Fibroblast of gingiva (primary cell): ENCODE results near the gene CCL26.
"Not testable (repeated sequence)": the region's sequence is repeated elsewhere in the genome, so short reads cannot be mapped to it uniquely, and the experiment has no call there.

Experiments used
- DNase-seq: peaks from one replicate; pipeline ENCODE4 v3.0.0-alpha.2; 2011; ENCODE audit warnings: low read depth

The CCL26 gene

DNA sequence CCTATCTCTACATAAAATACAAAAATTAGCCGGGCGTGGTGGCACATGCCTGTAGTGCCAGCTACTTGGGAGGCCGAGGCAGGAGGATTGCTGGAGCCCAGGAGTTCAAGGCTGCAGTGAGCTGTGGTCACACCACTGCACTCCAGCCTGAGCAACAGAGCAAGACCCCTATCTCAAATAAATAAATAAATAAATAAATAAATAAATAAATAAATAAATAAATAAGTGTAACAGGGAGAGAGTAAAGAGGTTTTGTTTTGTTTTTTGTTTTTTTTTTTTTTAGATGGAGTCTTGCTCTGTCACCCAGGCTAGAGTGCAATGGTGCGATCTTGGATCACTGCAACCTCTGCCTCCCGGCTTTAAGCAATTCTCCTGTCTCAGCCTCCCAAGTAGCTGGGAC is 20.6 kb upstream of the CCL26 start:
- DNase-seq: not testable (repeated sequence)

DNA sequence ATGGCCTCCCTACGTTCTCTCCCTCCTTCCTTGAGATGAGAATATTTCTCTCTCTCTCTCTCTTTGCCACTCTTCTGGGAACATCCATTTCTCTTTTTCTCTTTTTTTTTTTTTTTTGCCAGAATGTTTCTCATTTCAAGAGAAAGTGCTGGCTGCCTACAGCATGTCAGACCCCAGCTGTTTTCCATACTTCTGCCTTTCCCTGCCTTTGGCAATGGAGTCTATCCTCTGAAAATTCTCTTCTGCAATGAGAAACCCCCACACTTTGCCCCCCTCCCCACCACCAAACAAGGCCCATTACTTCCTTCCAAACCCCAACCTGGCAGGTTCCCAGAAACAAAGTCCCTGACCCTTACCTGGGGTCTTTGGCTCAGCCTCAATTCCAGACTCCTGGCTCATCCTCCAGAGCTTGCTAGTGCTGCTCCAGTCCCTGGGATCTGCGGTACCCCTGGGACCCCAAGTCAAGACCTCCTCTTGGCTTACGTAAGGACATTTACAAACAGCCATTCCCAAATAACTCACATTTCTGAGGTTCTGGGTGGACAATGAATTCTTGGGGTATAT is 17.4 kb upstream of the CCL26 start:
- no peak for DNase-seq

DNA sequence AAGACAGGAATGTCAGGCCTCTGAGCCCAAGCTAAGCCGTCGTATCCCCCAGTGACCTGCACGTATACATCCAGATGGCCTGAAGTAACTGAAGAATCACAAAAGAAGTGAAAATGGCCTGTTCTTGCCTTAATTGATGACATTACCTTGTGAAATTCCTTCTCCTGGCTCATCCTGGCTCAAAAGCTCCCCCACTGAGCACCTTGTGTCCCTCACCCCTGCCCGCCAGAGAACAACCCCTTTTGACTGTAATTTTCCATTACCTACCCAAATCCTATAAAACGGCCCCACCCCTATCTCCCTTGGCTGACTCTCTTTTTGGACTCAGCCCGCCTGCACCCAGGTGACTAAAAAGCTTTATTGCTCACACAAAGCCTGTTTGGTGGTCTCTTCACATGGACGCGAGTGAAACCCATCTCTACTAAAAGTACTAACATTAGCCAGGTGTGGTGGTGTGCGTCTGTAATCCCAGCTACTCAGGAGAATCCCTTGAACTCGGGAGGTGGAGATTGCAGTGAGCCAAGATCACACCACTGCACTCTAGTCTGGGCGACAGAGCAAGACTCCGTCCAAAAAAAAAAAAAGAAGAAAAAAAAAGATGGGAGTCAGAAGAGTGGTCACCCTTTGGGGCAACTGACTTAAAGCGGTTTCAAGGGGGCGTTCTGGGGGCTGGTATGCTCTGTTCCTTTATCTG is 16.3 kb upstream of the CCL26 start:
- not testable (repeated sequence) for DNase-seq

DNA sequence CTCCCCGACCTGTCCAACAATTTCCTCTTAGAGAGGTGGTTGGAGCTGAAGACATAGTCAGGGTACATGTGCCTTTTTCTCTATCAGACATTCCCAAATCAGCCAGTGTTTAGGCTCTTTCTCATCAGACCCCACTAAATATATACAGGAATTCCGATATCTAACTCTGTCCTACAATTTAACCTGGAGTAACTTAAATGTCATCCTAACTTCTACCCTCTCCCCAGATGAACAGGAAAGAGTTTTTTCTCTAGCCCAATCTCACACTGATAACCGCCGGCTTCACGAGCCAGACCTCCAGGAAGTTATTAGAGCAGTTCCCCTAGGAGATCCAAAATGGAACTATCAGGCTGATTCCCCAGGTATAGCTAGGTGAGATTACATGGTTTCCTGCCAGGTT is 11.0 kb upstream of the CCL26 start:
- DNase-seq: not testable (repeated sequence)

DNA sequence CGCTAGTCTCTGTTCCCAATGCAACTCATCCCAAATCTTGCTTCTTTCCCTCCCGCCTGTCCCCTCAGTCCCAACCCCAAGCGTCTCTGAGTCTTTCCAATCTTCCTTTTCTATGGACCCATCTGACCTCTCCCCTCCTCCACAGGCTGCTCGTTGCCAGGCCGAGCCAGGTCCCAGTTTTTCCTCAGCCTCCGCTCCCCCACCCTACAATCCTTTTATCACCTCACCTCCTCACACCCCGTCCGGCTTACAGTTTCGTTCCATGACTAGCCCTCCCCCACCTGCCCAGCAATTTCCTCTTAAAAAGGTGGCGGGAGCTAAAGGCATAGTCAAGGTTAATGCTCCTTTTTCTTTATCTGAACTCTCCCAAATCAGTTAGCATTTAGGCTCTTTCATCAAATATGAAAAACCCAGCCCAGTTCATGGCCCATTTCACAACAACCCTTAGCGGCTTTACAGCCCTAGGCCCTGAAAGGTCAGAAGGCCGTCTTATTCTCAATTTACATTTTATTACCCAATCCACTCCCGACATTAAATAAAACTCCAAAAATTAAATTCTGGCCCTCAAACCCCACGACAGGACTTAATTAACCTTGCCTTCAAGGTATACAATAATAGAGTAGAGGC is 8.7 kb upstream of the CCL26 start:
- DNase-seq: not testable (repeated sequence)

DNA sequence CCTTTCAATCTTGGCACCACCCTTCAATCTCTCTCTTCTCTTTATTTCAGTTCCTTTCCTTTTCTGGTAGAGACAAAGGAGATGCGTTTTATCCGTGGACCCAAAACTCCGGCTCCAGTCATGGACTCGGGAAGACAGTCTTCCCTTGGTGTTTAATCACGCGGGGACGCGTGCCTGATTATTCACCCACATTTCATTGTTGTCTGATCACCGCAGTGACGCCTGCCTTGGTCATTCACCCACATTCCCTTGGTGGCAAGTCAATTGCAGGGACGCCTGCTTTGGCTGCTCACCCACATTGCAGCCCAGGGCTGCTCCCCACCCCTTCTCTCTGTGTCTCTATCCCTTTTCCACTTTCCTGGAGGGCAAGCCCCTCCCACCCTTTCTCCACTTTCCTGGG is 7.5 kb upstream of the CCL26 start:
- not testable (repeated sequence) for DNase-seq

DNA sequence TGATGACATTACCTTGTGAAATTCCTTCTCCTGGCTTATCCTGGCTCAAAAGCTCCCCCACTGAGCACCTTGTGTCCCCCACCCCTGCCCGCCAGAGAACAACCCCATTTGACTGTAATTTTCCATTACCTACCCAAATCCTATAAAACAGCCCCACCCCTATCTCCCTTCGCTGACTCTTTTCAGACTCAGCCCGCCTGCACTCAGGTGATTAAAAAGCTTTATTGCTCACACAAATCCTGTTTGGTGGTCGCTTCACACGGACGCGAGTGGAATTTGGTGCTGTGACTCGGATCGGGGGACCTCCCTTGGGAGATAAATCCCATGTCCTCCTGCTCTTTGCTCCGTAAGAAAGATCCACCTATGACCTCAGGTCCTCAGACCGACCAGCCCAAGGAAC is 7.0 kb upstream of the CCL26 start:
- not testable (repeated sequence) for DNase-seq

DNA sequence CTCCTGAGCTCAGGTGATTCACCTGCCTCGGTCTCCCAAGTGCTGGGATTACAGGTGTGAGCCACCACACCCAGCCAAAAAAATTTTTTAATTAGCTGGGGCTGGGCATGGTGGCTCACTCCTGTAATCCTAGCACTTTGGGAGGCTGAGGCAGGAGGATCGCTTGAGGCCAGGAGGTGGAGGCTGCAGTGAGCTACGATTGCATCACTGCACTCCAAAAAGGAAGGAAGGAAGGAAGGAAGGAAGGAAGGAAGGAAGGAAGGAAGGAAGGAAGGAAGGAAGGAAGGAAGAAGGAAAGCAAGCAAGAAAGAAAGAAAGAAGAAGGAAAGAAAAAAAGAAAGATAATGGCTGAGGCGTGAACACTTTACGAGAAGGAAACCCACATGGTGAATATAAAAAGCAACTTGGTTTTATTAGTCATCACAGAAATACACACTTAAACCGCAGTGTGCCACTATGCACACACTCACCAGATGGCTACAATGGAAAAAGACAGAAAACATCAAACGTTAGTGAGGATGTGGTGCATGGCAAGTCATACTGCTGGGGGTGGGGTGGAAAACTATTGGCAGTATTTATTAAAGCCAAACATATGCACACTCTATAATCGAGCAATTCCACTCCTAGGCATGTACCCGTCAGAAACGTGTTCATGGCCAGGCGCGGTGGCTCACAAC is 4.4 kb upstream of the CCL26 start:
- DNase-seq: peak; percentile 77

DNA sequence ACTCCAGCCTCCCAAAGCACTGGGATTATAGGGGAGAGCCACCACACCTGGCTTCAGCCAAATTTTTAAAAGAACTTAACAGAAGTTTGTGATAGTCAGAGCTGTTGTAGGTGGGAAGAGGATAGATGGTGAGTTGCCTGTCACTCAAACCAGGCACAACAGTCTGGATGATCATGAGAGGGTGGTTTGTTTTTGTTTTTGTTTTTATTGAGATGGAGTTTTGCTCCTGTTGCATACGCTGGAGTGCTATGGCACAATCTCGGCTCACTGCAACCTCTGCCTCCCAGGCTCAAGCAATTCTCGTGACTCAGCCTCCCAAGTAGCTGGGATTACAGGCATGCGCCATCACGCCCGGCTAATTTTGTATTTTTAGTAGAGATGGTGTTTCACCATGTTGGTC is 1.9 kb upstream of the CCL26 start:
- DNase-seq: not testable (repeated sequence)

DNA sequence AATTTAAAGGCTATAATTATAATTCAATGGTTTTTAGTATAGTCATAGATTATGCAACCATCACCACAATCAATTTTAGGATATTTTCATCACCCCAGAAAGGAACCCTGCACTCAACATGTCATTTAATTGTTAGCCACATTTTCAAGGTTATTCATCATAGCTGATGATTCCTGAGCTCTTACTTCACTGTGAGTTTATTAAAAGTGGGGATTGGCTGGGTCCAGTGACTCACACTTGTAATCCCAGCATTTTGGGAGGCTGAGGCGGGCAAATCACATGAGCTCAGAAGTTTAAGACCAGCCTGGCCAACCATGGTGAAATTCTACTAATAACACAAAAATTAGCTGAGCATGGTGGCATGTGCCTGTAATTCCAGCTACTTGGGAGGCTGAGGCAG is 787 bp downstream of the CCL26 start:
- DNase-seq: peak; percentile 44

DNA sequence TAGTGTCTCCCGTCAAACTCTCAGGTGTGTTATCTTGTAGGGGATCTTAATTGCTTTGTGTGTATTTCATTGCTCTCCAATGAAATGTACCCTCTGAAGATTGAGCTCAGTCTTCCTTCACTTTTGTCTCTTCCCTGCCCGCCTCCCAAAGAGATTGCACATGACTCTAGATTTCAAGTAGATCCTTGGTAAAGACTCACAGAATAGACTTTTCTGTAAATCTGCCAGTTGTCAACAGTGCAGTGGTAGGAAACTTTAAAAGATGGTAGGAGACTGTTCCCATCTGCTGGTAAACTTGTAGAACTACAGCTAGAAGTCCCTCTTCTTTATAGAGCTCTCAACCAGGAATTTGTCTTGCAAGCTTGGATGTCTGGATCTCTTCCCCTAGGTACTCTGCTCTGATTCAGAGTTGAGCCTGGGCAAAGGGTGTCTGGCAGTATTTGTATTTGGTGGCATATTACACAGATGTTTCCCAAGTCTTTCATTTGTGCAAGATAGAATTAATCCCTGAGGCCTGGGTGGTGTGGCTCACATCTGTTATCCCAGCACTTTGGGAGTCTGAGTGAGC is 9.6 kb downstream of the CCL26 start:
- DNase-seq: peak; percentile 69

DNA sequence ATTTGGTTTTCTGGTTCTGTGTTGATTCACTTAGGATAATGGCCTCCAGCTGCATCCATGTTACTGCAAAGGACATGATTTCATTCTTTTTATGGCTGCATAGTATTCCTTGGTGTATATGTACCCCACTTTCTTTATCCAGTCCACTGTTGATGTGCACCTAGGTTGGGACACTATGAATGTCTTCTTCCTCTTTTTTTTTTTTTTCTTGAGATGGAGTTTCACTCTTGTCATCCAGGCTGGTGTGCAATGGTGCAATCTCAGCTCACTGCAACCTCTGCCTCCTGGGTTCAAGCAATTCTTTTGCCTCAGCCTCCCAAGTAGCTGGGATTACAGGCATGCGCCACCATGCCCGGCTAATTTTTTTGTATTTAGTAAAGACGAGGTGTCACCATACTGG is 10.2 kb downstream of the CCL26 start:
- not testable (repeated sequence) for DNase-seq

DNA sequence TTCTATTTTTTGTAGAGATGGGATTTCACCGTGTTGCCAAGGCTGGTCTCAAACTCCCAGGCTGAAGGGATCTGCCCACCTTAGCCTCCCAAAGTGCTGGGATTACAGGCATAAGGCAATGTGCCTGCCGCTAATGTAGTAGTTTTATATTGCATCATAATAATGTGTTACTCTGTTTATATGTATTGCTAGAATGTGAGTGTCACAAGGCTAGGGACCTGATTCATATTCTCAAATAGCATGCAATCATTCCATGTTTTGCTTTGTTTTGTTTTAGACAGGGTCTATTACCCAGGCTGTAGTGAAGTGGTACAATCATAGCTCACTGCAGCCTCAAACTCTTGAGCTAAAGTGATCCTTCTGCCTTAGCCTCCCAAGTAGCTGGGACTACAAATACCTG is 13.5 kb downstream of the CCL26 start:
- DNase-seq: peak; percentile 69

DNA sequence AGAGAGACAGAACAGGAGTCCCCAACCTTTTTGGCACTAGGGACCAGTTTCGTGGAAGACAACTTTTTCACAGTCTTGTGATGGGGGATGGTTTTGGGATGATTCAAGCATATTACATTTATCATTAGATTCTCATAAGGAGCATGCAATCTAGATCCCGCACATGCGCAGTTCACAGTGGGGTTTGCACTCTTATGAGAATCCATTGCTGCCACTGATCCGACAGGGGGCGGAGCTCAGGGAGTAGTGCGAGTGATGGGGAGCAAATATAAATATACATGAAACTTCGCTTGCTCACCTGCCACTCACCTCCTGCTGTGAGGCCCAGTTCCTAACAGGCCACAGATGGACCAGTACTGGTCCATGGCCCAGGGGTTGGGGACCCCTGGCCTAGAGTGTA is 14.2 kb downstream of the CCL26 start:
- DNase-seq: no peak

DNA sequence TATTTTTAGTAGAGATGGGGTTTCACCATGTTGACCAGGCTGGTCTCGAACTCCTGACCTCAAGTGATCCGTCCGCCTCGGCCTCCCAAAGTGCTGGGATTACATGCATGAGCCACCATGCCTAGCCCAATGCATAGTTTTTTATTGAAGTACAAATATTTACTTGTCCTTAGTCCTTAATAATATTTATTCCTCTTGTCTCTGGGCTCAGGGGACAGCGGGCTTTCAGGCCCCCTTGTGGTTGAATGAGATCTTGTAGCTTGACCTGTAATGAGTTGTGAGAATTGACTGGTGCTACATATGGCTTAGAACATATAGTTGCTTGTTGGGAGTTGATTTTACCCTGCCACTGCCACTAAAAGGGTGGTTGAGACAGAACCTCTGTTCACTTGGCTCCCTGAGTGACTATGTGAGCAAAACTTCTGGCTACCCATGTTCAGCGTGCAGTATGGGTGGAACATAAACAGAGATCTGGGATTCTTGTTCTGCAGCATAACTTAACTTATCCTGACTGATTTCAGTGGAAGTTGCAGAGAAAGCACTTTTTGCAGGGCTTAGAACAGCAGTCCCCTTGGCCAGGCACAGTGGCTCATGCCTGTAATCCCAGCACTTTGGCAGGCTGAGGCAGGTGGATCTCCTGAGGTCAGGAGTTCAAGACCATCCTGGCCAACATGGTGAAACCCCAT is 14.9 kb downstream of the CCL26 start:
- peak; percentile 43 for DNase-seq

DNA sequence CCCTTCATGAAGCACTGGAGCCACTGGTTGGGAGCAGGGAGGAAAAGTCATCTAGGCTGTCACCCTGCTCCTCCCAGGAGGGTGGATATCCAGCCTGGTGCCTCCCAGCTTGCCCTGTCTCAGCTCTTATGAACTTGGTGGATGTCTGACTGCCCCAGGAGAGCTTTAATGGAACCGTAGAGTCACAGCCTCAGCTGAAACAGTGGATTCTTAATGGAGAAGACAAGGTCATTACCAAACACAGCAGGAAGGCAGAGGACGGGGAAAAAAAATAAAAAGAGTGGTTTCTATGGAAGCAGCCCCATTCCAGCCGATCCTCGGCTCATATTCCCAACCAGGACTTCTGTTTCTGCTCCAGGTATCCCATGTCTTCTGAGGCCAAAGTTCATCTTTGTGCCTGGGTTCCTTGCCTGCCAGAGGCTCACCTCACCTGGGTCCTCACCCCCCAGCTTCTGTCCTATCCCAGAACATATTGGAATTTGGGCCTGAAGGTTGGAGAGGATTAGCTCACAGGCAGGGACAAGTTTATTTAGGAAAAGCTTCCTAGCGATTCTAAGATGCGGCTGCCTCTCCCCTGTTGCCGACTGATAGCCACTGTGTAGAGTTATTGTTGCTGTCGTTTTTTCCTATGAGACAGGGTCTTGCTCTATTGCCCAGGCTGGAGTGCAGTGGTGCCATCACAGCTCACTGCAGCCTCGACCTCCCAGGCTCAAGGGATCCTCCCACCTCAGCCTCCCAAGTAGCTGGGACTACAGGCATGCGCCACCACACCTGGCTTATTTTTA is 15.6 kb downstream of the CCL26 start:
- DNase-seq: no peak

DNA sequence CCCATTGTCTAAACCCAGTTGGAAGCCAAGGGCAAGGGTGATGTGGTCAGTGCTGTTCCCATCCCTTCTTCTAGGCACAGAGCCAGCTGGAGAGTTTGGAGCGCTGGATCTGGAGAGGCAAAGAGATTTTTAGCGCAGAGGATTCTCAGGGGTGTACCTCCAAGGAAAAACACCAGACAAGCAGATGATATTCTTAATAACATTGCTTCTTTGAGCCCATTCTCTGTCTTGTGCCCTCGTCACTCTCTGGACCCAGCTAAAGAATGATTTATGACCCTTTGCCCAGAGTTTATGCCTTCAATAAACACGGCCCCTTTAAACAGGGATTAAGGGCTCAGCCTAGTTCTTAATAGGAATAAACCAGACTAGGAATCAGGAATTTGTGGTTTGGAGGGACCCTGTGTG is 28.6 kb downstream of the CCL26 start:
- DNase-seq: no peak

DNA sequence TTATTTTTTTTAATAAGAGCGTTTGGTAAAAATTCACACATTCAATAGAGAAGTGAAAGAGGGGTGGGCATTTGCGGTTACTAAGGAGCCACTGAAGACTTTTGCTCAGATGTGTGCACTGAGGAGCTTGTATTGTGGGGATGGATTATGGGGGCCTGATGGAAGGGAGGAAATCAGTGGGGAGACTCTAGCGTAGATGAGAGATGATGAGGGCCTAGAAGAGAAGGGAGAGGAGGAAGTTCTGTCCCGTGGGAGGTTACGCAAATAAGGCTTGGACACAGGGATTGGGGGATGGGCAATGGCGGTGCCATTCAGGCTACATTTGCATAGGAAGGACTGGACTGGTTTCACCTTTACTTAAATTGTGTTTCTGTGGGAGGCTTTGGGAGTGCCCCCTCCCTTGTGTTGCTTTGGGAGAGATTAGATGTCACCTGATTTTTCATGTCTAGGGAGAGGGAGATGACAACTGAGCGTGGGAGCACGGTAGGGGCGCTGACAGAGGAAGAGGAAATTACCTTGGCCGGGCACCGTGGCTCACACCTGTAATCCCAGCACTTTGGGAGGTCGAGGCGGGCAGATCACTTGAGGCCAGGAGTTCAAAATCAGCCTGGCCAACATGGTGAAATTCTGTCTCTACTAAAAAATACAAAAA is 31.0 kb downstream of the CCL26 start:
- DNase-seq: no peak

DNA sequence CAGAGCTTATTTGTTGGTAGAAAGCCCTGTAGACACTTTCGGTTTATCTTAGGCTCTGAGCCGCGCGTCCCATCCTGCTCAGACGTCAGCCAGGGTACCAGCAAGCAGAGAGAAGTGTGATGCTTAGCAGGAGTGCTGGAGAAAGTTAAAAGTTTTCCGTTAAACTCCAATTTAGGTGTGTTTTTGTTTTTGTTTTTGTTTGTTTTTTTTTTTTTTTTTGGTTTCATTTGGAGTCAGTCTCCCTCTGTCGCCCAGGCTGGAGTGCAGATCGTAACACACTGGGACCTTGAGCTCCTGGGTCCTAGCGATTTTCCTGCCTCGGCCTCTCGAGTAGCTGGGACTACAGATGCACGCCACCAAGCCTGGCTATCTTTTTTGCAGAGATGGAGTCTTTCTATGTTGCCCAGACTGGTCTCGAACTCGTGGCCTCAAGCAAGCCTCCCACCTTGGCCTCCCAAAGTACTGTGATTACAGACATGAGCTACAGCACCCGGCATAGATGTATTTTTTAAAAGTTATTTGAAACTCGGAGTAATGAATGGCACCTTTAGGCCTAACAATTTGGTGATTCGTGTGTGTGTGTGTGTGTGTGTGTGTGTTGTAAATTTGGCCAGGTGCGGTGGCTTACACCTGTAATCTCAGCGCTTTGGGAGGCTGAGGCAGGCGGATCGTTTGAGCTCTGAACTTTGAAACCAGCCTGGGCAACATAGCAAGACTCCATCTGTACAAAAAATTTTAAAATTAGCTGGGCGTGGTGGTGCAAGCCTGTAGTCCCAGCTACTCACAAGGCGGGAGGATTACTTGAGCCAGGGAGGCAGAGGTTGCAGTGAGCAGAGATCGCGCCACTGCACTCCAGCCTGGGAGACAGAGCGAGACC is 32.0 kb downstream of the CCL26 start:
- DNase-seq: no peak
